ENCODE measurements around the gene ARHGAP25.

The ARHGAP25 gene

GRCh38 chr2:68715353-68716041, 19.1 kb upstream of the ARHGAP25 start:
- peak; percentile 70 for TF ChIP-seq CTCF (IDR thresholded peaks at IDR 0.05; ENCODE audit: extremely low read depth, insufficient read depth, missing control alignments)
- in situ Hi-C loops (cut with MboI; ENCODE audit: low pct_unique_long_range_greater_than_20kb, low sequenced_read_pairs, unreplicated experiment), result loop anchor here (25.0 kb wide), 1 partner anchor 228 kb away; no protein-coding TSS in a partner anchor
- no peak for DNase-seq (ENCODE audit: low spot score)

GRCh38 chr2:68716604-68717304, 17.9 kb upstream of the ARHGAP25 start:
- DNase-seq (ENCODE audit: low spot score), result no peak
- in situ Hi-C loops (cut with MboI; ENCODE audit: low pct_unique_long_range_greater_than_20kb, low sequenced_read_pairs, unreplicated experiment), result loop anchor here (25.0 kb wide), 1 partner anchor 229 kb away; no protein-coding TSS in a partner anchor
- no peak for TF ChIP-seq CTCF (IDR thresholded peaks at IDR 0.05; ENCODE audit: extremely low read depth, insufficient read depth, missing control alignments)

GRCh38 chr2:68717305-68717661, 17.3 kb upstream of the ARHGAP25 start:
- TF ChIP-seq CTCF (IDR thresholded peaks at IDR 0.05; ENCODE audit: extremely low read depth, insufficient read depth, missing control alignments), result no peak
- DNase-seq (ENCODE audit: low spot score), result no peak
- in situ Hi-C loops (cut with MboI; ENCODE audit: low pct_unique_long_range_greater_than_20kb, low sequenced_read_pairs, unreplicated experiment), result loop anchor here (25.0 kb wide), 1 partner anchor 230 kb away; no protein-coding TSS in a partner anchor

GRCh38 chr2:68719912-68720311, 14.7 kb upstream of the ARHGAP25 start:
- in situ Hi-C loops (cut with MboI; ENCODE audit: low pct_unique_long_range_greater_than_20kb, low sequenced_read_pairs, unreplicated experiment), result loop anchor here (25.0 kb wide), 1 partner anchor 233 kb away; no protein-coding TSS in a partner anchor
- TF ChIP-seq CTCF (IDR thresholded peaks at IDR 0.05; ENCODE audit: extremely low read depth, insufficient read depth, missing control alignments), result no peak
- DNase-seq (ENCODE audit: low spot score), result no peak

GRCh38 chr2:68720665-68721064, 13.9 kb upstream of the ARHGAP25 start:
- DNase-seq (ENCODE audit: low spot score), result no peak
- in situ Hi-C loops (cut with MboI; ENCODE audit: low pct_unique_long_range_greater_than_20kb, low sequenced_read_pairs, unreplicated experiment), result loop anchor here (25.0 kb wide), 1 partner anchor 233 kb away; no protein-coding TSS in a partner anchor
- TF ChIP-seq CTCF (IDR thresholded peaks at IDR 0.05; ENCODE audit: extremely low read depth, insufficient read depth, missing control alignments), result no peak

GRCh38 chr2:68721482-68722101, 13.0 kb upstream of the ARHGAP25 start:
- no peak for TF ChIP-seq CTCF (IDR thresholded peaks at IDR 0.05; ENCODE audit: extremely low read depth, insufficient read depth, missing control alignments)
- no peak for DNase-seq (ENCODE audit: low spot score)
- in situ Hi-C loops (cut with MboI; ENCODE audit: low pct_unique_long_range_greater_than_20kb, low sequenced_read_pairs, unreplicated experiment), result loop anchor here (25.0 kb wide), 1 partner anchor 234 kb away; no protein-coding TSS in a partner anchor
